ENCODE data around the gene HDAC4.
"Not testable (repeated sequence)": the region's sequence is repeated elsewhere in the genome, so short reads cannot be mapped to it uniquely, and the experiment has no call there.

GRCh38 chr2:239038284-239038683, 362.5 kb downstream of the HDAC4 start:
- TF ChIP-seq POLR2A, EP300 (IDR thresholded peaks at IDR 0.05): not testable (repeated sequence)
- TF ChIP-seq, protein P1, sequence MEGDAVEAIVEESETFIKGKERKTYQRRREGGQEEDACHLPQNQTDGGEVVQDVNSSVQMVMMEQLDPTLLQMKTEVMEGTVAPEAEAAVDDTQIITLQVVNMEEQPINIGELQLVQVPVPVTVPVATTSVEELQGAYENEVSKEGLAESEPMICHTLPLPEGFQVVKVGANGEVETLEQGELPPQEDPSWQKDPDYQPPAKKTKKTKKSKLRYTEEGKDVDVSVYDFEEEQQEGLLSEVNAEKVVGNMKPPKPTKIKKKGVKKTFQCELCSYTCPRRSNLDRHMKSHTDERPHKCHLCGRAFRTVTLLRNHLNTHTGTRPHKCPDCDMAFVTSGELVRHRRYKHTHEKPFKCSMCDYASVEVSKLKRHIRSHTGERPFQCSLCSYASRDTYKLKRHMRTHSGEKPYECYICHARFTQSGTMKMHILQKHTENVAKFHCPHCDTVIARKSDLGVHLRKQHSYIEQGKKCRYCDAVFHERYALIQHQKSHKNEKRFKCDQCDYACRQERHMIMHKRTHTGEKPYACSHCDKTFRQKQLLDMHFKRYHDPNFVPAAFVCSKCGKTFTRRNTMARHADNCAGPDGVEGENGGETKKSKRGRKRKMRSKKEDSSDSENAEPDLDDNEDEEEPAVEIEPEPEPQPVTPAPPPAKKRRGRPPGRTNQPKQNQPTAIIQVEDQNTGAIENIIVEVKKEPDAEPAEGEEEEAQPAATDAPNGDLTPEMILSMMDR (IDR thresholded peaks at IDR 0.05): not testable (repeated sequence)

All from tibial nerve (tissue), 4 donors.